ENCODE data around the gene HHATL.

Gene HHATL

GRCh38 chr3:42654331-42655201, 48.0 kb downstream of the HHATL start:
- peaks cover 0 to 33% of the 10 kb centered on the region in 2 experiments; a peak in 1 of 3 replicates for H3K36me3 ChIP-seq (ENCODE audit: control insufficient read depth in 2 of 2, insufficient read depth in 1 of 2, low read length in 2 of 2)
- H3K4me1 ChIP-seq (ENCODE audit: control insufficient read depth, insufficient read depth, low read length) = no peaks in the 10 kb centered on the region
- peak overlapping the region; percentile 83; the same call in 1 of the 2 replicates for H3K27ac ChIP-seq (ENCODE audit: extremely low read depth, low read depth, low read length)
- H3K9me3 ChIP-seq (ENCODE audit: control insufficient read depth, insufficient read depth, low read depth, low read length) = no peaks in the 10 kb centered on the region
- ChIA-PET POLR2A (interaction anchor here (0.6 to 0.9 kb wide), 3 partner anchors 55 to 174 kb away, joined by 3 read pairs; no protein-coding TSS in a partner anchor), CTCF (interaction anchor here (0.9 kb wide), 1 partner anchor 90 kb away, joined by 3 read pairs; no protein-coding TSS in a partner anchor)
- H3K4me3 ChIP-seq (ENCODE audit: low read depth, low read length) = peak overlapping the region; percentile 64
- TF ChIP-seq EGR2 (tag by site-specific recombination; IDR thresholded peaks at IDR 0.05; ENCODE audit: low read depth) (peak; percentile 29), GLI4 (tag by site-specific recombination; IDR thresholded peaks at IDR 0.05) (no peak), GLIS2 (tag by site-specific recombination; IDR thresholded peaks at IDR 0.05) (peak; percentile 75), ZNF658 (tag by site-specific recombination; IDR thresholded peaks at IDR 0.05) (no peak), IKZF3 (tag by site-specific recombination; IDR thresholded peaks at IDR 0.05) (peak; percentile 44; the same call in 1 of the 2 replicates), ZNF324 (tag by site-specific recombination; IDR thresholded peaks at IDR 0.05) (0 out of 2 replicates have a peak, but pooled peaks have one; percentile 32), YY1 (tag by site-specific recombination; IDR thresholded peaks at IDR 0.05) (0 out of 2 replicates have a peak, but pooled peaks have one; percentile 13), ZNF398 (tag by site-specific recombination; IDR thresholded peaks at IDR 0.05) (peak; percentile 87), ZBTB26 (tag by site-specific recombination; optimal IDR thresholded peaks at IDR 0.05) (peak; percentile 79), KLF1 (tag by site-specific recombination; IDR thresholded peaks at IDR 0.05) (peak; percentile 81), PRDM2 (tag by site-specific recombination; IDR thresholded peaks at IDR 0.05; ENCODE audit: borderline replicate concordance) (no peak), KLF17 (tag by site-specific recombination; IDR thresholded peaks at IDR 0.05) (peak; percentile 56; the same call in 1 of the 2 replicates), REPIN1 (tag by site-specific recombination; IDR thresholded peaks at IDR 0.05; ENCODE audit: low read depth) (no peak), SP2 (tag by site-specific recombination; IDR thresholded peaks at IDR 0.05) (peak; percentile 36), ZNF660 (tag by site-specific recombination; IDR thresholded peaks at IDR 0.05) (peak; percentile 47; the same call in 1 of the 2 replicates), HIC1 (tag by site-specific recombination; IDR thresholded peaks at IDR 0.05) (0 out of 2 replicates have a peak, but pooled peaks have one; percentile 36), ZNF10 (tag by site-specific recombination; IDR thresholded peaks at IDR 0.05) (no peak), CTCF (tag by site-specific recombination; IDR thresholded peaks at IDR 0.05) (peak; percentile 81), ZNF423 (tag by site-specific recombination; IDR thresholded peaks at IDR 0.05) (no peak), ZFHX2 (tag by site-specific recombination; conservative IDR thresholded peaks at IDR 0.05) (peak; percentile 76), ZEB2 (tag by site-specific recombination; IDR thresholded peaks at IDR 0.05) (peak; percentile 75), KLF8 (tag by site-specific recombination; IDR thresholded peaks at IDR 0.05) (peak; percentile 32; the same call in 1 of the 2 replicates)
